GM06990 (cell line): ENCODE data around the gene FAM162B.

Experiments
- DNase-seq: peaks from one replicate; pipeline ENCODE4 v3.0.0-alpha.2; 2011; ENCODE audit not compliant: insufficient read length; ENCODE audit errors: extremely low read depth
- H3K27me3 ChIP-seq: replicated peaks from 2 replicates; pipeline ENCODE4 v1.6.0; 2011; ENCODE audit warnings: low read length; ENCODE audit not compliant: control insufficient read depth, insufficient read depth
- H3K36me3 ChIP-seq: 2 replicates; pipeline ENCODE4 v1.5.1; 2011; ENCODE audit warnings: low read length; ENCODE audit not compliant: control insufficient read depth, insufficient read depth
- H3K4me3 ChIP-seq: replicated peaks from 2 replicates; pipeline ENCODE4 v1.5.1; 2011; ENCODE audit warnings: low read depth, mild to moderate bottlenecking, control low read depth, low read length
- CTCF ChIP-seq: IDR thresholded peaks from 2 replicates; pipeline ENCODE4 v1.5.1; 2011; ENCODE audit warnings: low read length, control low read depth, mild to moderate bottlenecking, inconsistent platforms; ENCODE audit not compliant: insufficient read depth, poor library complexity, severe bottlenecking

Gene FAM162B

DNA sequence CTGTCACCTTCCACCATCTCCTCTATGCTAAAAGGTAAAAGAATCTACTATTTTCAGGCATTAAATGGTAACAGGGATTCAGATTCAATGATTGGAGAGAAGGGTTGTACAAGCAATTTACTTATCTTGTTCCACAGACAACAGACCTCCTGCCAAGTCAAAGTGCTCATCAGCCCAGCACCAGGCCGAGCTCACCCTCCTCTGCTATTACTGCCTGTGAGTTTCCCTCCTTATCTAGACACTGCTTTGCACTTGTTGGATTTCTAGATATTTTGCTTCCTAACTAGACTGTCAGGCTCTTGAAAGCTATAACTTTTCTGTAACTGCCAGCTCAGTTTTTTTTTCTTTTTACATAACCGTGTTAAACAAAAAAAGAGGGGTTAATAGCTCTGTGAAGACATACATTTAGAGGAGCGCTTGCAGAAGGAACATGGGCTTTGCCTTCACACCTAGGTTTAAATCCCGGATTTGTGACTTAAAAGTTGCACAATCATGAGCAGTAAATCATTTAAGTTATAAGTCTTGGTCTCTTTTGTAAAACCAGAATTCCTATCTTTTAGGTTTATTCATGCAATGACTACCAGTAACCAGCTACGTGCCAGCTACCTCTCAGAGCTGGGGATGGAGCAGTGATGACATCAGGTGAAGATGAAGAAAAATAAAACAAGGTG, 1.1 kb upstream of the FAM162B start:
- Histone ChIP-seq H3K27me3 (no peaks in the 10 kb centered on the region; the same call in 1 of the 2 replicates), H3K36me3 (no peaks in the 10 kb centered on the region), H3K4me3 (no peak overlapping the region)
- DNase-seq, result no peak
- TF ChIP-seq CTCF, result no peak

DNA sequence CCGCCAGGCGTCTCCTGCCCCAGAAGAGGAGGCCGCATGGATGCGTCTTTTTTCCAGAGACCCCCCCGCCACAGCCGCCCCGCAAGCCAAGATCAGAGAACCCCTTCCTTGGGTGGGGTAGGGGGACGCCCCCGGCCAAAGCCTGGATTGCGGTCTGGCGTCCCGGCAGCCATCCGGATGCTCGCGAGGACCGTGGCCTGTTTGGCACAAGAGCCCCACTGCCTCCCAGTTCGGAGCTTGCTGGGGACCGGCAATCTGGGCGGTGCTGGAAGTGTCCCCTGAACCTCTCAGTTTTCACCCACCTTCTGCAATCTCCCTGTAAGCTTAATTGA, 924 bp downstream of the FAM162B start:
- DNase-seq, result peak; percentile 1
- H3K27me3 ChIP-seq, result no peaks in the 10 kb centered on the region; the same call in 1 of the 2 replicates
- H3K4me3 ChIP-seq, result no peak overlapping the region
- no peaks in the 10 kb centered on the region for H3K36me3 ChIP-seq
- TF ChIP-seq CTCF, result no peak

- no peak overlapping the region for H3K4me3 ChIP-seq
- no peaks in the 10 kb centered on the region for H3K36me3 ChIP-seq
- DNase-seq, result no peak
- no peaks in the 10 kb centered on the region; the same call in 1 of the 2 replicates for H3K27me3 ChIP-seq
- TF ChIP-seq CTCF, result no peak
Observed at GRCh38 chr6:116763906-116764628, 1.5 kb downstream of the FAM162B start.

GRCh38 chr6:116763048-116763447, 2.5 kb downstream of the FAM162B start:
- Histone ChIP-seq H3K4me3 (no peak overlapping the region), H3K27me3 (no peaks in the 10 kb centered on the region; the same call in 1 of the 2 replicates), H3K36me3 (no peaks in the 10 kb centered on the region)
- no peak for TF ChIP-seq CTCF
- DNase-seq, result no peak

GRCh38 chr6:116762235-116762634, 3.3 kb downstream of the FAM162B start:
- DNase-seq, result no peak
- H3K27me3 ChIP-seq, result no peaks in the 10 kb centered on the region; the same call in 1 of the 2 replicates
- TF ChIP-seq CTCF, result no peak
- H3K36me3 ChIP-seq, result no peaks in the 10 kb centered on the region
- no peak overlapping the region for H3K4me3 ChIP-seq
